GM18873 (cell line): ENCODE data around the gene RANGRF.

Experiments
- ATAC-seq: cut with Tn5 transposase; IDR thresholded peaks from one replicate; pipeline ENCODE4 v1.9.1; 2021; ENCODE audit warnings: mild to moderate bottlenecking, moderate library complexity, moderate number of reproducible peaks; ENCODE audit not compliant: unreplicated experiment, low FRiP score

RANGRF gene

DNA sequence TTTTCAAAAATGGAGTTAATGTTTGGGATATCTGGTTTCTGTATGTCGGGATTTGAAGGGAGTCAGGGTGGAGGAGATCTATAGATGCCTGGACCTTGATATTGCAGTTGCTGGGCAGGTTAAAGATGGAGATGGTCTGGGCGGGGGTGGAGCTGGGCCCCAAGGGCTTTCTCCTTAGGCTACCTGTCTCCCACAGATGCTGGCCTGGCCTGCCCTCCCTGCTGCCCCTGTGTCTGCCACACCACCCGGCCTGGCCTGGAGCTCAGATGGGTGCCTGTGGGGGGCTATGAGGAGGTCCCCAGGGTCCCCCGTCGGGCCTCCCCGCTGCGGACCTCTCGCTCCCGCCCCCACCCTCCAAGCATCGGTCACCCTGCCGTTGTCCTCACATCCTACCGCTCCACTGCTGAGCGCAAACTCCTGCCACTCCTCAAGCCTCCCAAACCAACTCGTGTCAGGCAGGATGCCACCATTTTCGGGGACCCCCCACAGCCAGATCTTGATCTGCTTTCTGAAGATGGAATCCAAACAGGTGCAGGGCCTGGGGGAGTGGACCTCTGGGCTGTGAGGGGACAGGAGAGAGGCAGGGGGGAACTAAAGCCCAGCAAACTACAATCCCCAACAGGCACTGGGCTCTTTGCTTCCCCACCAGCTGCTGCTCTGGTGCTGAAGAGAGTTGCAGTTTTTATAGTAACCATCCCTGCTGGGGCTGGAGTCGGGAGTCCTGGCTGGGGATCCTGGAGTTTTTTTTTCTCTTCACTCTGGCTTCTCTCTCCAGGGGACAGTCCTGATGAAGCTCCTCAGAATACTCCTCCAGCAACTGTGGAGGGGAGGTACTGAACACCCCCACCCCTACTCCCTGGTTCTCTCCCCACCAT, 24.5 kb downstream of the RANGRF start:
- no peak for ATAC-seq

DNA sequence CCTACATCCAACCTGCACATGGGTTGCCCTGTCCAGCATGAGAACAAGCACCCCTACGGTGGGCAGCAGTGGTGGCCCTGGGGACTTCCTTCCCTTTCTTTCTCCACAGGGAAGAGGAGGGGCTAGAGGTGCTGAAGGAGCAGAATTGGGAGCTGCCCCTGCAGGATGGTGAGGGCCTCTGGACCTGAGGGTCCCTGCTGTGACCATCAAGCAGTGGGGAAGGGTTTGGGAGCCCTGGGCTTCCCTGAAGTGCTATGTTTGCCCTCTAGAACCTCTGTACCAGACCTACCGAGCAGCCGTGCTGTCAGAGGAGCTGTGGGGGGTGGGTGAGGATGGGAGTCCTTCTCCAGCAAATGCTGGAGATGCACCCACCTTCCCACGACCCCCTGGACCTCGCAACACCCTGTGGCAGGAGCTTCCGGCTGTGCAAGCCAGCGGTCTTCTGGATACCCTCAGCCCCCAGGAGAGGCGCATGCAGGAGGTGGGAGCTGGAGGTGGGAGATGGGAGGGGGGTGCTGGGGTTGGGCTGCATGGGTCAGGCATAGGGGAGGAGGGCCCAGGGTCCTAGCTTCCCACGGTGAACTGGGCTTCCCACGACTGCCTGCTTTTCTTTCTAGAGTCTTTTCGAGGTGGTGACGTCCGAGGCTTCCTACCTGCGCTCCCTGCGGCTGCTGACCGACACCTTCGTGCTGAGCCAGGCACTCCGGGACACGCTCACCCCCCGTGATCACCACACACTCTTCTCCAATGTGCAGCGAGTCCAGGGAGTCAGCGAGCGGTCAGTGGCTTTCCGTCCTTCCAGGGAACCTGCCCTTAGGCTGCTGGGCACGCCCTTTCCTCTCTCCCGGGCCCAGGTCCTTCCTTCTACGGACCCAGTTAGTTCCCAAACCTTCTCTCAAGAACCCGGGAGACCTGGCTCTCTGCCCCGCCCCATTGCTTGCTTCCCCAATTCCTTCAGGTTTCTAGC, 26.6 kb downstream of the RANGRF start:
- ATAC-seq = no peak

DNA sequence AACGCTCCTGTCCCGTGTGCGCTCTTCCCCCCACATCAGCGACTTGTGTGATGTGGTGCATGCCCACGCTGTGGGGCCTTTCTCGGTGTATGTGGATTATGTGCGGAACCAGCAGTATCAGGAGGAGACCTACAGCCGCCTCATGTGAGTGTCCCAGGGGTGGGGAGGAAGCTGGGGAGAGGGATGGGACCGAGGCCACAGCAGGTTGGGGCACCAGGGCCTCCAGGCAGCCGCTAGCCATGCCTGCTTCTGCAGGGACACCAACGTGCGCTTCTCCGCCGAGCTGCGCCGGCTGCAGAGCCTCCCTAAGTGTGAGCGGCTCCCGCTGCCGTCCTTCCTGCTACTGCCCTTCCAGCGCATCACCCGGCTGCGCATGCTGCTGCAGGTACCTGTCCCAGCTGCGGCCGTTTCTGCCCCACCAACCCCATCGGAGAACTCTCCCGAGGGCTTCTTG, 27.3 kb downstream of the RANGRF start:
- ATAC-seq = no peak

DNA sequence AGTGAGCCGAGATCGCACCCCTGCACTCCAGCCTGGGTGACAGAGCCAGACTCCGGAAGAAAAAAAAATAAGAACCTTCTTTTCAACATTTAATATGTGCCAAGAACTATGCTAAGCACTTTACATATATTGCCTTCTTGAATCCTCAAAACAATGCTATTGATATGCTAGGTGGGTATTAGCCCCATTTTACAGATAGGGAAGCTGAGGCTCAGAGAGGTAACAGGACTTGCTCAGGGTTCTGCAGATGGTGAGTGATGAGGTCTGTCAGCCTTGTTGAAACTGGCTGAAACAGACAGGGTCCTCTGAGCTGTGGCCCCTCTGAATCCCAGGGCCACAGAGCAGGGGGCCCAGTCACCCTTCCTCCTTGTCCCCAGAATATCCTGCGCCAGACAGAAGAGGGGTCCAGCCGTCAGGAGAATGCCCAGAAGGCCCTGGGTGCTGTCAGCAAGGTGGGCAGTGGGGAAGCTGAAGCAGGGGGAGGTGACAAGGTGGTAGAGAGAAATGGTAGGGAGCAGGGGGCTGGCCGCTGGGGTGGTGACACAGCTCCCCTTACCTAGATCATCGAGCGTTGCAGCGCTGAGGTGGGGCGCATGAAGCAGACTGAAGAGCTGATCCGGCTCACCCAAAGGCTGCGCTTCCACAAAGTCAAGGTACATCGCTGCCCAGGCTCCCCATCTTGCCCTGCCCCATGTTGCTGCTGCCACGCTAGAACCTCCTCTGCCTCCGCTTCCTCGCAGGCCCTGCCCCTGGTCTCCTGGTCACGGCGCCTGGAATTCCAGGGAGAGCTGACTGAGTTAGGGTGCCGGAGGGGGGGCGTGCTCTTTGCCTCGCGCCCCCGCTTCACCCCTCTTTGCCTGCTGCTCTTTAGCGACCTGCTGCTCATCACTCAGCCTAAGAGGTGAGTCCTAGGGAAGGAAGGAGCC, 29.8 kb downstream of the RANGRF start:
- ATAC-seq = no peak

DNA sequence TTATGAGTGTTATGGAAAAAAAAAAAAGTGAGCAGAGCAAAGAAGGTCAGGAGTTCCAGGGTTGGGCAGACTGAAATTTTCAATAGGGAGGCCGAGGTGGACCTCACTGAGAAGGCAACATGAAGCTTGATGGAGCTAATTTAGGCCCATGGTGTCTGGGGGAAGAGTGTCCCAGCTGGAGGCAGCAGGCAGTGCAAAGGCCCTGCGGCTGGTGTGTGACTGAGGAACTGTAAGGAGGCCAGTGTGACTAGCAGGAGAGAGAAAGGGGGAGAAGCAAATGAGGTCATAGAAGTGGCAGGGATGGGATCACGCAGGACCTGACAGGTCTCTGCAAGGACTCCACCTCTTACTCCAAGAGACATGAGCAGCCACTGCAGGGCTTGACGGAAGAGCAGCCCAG, 31.8 kb downstream of the RANGRF start:
- no peak for ATAC-seq

DNA sequence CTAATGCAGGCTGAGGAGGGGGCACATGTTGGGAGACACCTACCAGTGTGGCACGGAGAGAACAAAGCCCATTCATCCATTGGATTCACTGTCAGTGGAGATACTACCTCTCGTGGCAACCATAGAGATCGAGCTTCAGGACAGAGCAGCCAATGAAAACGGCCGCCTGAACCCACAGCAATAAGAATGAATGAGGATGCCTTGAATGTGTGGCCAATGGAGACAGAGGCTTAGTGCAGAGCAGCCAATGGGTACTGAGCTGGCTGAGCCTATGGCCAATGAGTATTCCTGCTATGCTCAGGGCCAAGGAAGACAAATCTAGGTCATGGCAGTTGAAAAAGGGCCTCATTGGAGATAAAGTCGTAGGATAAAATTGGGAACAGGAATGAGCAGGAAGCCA, 32.5 kb downstream of the RANGRF start:
- ATAC-seq = no peak

DNA sequence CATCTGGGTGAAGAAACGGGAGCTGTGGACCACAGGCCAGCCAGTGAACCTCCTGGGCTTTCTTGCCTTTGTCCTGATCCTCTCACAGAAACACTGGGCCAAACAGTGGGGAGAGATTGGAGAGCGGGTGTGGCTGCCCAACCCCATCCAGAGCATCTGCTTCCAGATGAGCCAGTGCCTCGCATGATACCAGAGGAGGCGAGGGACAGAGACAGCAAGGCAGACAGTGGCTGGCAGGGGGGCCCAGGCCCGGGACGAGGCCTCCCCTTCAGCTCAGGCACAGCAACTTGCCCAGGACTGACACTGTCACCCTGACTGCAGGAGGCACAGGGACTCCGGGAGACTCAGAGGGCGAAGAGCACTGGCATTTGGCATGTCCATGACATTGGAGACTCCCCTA, 33.6 kb downstream of the RANGRF start:
- ATAC-seq = no peak

DNA sequence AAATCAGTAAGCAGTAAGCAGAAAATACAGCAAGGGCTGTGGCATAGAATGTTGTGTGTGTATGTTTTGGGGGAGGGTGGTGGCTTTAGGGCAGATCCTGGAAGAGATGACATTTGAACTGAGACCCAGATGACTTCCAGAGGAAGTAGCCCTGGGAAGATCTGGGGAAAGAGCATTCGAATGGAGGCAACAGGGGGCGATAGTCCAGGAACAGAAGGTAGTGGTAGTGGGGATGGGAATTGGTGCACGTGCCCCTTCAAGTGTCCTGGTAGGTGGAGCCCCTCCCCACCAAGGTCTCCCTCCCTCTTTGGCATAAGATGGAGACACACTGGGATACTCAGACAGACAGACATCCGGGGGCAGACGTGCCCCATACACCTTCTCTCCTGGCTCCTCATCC, 35.7 kb downstream of the RANGRF start:
- no peak for ATAC-seq

DNA sequence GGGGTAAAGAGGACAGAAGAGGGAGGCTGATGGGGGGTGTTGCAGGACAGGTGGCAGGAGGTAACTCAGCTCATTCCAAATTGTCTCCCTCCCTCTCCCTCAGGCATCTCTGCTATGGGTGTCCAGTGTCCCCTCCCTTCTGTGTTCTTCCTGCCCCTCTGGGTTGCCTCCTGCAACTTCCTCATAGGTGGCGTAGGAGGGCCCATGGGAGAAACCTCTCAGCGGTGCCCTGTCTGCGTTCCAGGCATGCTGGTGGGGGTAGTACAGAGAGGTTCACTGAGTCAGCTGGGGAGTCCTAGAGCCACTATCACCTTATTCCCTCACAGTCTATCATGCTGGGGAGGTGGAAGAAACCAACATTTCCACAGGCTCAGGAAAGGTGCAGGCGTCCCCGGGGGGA, 36.5 kb downstream of the RANGRF start:
- no peak for ATAC-seq

DNA sequence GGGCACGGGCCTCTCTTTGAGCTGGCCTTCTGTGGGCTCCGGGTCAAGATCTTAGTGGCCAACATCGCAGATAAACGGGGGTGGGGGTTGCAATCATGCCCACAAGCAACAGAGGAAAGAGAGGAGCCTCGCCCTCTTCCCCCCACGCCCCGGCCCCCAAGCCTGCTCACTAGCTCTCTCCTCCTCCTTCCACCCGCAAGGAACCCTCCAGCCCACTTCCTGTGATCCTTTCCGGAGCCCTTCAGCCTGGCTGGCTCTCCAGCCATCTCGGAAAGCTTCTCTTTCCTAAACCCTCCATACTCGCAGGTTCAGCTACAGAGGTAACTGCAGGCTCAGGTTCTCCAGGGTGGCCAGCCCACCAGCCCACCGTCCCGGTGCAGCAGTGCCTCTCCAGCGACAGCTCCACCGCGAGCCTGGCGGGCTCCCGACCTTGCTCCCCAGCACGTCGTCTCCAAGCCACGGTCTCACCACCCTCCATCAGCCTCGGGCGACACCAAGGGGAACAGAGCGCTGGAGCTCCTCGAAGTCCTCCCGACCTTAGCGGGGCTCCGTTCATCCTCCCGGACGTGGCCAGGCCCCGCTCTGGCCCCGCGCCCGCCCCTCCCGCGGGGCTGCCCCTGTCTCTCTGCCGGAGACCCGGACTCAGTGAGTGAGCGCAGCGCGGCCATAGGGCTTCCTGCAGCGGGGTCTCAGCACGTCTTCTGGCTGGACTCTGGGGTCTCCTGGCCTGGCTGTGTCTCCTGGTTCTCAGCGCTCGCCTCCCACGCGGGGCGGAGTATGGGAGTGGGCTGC, 38.2 kb downstream of the RANGRF start:
- no peak for ATAC-seq

DNA sequence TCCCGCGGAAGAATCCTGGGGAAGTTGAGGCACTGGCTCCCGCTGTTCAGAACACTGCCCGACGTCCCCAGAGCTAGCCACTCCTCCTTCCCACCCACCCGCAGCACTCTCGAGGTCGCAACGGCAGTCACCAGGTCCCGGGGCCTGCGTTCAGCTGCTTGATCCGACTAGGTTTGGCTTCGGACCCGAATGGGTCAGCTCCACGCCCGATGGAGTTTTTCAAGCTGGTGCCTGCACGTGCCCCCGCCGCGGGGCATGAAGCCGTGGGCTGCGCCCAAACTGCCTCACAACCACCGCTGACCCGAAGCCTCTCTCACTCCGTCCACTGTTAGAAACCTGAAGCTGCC, 38.8 kb downstream of the RANGRF start:
- no peak for ATAC-seq

DNA sequence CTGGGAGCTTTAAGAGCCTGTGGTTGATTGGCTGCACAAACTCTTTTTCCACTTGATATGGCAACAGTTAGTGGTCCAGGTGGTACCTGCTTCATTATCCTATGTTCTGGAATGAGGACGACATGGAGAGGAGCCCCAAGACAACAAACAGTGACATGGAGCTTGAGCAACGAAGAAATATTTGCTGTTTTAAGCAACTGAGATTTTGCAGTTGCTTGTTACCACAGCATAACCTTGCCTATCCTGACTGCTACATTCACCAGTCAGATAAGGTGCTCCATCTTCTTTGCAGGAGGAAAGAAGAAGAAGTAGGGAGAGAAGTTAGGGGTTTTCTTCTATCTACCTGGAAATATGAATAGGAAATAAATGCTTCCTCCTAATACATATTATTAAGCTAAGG, 43.7 kb downstream of the RANGRF start:
- no peak for ATAC-seq

DNA sequence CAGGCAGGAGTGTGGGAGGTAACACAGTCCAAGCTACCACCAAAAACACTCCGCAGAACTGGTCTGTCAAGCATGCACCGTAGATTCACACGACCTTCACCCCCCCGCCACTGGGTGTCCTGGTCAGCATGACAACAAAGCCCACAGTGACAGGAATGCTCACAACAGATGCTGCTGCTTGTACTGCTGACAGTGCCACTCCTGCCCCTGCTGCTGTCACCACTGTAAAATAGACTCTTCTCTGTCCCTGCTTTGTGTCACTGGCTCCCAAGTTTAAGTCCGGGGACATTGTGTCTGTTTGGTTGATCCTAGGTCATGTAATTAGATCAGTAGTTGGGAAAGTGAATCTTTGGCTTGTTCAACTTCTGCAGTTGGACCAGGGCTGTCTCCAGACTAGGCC, 44.2 kb downstream of the RANGRF start:
- no peak for ATAC-seq

DNA sequence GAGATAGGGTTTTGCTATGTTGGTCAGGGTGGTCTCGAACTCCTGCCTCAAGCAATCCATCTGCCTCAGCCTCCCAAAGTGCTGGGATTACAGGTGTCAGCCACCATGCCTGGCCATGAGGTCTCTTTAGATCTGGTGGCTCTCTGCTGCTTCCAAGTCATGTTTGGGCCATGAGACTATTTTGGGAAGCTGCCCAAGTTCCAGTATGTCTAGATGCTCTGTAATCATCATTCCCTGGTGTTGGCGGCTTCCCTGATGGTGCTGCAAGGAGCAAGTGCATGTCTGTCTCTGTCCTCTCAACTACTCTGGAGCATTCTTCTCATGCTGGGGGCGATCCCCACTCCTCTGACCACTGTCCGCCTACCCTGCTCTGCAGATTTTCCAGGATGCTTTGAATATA, 44.8 kb downstream of the RANGRF start:
- no peak for ATAC-seq

DNA sequence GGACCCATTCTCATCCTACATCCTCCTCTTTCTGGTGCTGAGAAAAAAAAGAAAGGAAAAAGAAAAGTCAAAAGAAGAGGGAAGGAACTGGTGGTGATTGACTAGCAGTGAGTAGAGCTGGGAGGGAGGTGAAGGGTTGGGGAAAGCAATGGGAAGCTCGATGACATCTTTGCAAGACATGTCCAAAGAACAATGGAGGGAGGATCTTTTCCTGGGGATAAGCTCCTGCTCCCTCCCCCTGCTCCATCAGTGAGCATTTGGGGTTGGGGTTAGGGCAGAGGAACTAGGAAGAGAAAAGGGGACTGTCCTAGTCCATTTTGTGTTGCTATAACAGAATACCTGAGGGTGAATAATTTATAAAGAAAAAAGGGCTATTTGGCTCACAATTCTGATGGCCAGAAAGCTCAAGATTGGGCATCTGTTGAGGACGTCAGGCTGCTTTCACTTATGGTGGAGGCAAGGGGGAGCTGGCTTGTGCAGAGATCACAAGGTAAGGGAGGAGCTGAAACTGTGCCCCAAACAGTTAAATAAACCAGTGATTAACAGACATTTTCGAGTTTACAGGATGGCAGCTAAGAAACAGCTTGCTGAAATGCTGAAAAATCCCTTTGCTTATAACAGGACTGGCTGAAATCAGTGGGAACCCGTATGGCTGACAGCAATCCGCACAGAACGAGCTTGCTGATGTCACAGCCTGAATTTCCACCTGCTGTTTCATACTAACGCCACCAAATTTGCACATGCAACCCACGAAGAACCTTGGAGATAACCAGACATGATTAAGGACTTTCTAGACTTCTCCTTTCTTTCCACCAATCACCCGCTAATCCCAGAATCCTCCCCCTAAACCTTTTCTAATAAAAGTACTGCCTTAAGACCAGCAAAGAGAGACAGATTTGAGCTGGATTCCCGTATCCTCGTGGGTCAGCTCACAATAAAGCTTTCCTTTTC, 49.6 kb downstream of the RANGRF start:
- no peak for ATAC-seq

DNA sequence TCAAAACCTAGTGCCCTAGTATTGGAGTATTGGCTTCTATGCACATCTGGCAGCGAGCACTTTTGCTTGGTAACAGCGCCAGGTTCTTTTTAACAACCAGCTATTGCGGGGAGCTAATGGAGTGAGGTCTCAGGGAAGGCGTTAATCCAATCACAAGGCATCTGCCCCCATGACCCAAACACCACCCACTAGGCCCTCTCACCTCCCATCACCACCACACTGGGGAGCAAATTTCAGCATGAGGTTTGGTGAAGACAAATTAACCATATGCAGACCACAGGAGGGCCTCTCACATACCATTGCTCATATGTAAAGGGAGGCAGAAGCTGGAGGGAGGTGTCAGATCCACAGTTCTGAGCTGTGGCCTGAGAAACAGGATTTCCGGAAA, 50.3 kb downstream of the RANGRF start:
- no peak for ATAC-seq

DNA sequence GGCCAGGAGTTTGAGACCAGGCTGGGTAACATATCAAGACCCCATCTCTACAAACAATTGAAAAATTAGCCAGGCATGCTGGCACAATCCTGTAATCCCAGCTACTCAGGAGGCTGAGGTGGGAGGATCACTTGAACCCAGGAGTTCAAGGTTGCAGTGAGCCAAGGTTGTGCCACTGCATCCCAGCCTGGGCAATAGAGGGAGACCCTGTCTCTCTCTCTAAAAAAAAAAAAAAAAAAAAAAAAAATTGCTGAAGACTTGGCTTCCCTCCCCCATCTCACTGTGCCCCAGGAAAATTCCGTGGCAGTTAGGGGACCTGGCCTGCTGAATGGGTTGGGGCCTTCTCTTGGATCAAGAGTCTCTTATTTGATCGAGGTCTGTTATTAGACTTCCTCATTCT, 51.1 kb downstream of the RANGRF start, which contains the start of gene ODF4:
ODF4 (plus strand) TSS at position 301 of the 400 bp plus-strand sequence. CDS start 212 bp downstream, outside the sequence.
- ATAC-seq = no peak
